Testis (tissue), 2 donors: ENCODE data around the gene GPC6.

Source experiments
- CTCF ChIP-seq, 3 experiments: fragments of 450-650 bp in 2 of 3; fragments of 200-600 bp in 1 of 3; sonication (generic) in 1 of 3; IDR thresholded peaks; one replicate each; pipeline ENCODE4 v1.5.1; 2016 to 2019; ENCODE audit warnings: antibody characterized with exemption in 3 of 3, mild to moderate bottlenecking in 2 of 3, moderate library complexity in 1 of 3
- POLR2A ChIP-seq: fragments of 450-650 bp; IDR thresholded peaks from one replicate; pipeline ENCODE4 v1.6.1; 2017; ENCODE audit warnings: antibody characterized with exemption, mild to moderate bottlenecking, moderate library complexity

DNA sequence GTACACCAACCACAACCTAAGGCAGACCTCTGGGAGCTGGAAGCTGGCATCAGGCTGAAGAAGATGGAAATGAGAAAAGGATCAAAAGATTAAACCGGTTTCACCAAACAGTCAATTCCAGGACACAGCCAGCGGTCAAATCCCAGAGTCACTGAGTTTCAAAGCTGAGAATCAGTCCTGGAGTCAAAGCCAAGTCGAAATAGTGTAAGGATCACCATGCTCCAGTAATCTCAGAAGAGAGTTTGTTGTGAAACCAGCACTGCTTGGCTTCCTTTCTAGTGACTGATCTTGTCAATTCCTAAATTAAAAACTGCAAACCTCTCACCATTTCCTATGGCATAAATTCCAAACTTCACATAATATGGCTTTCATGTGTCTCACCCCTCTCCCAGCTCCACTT, 198.8 kb downstream of the GPC6 start:
- TF ChIP-seq POLR2A, result no peak
- TF ChIP-seq CTCF (IDR thresholded peaks at IDR 0.05), result no peak
